Measurements from ENCODE around the gene CHPF2.

CHPF2 gene

GRCh38 chr7:151252561-151252835, 20.2 kb downstream of the CHPF2 start:
- Histone ChIP-seq H4K20me1 (ENCODE audit: insufficient read depth, low read length) (no peaks in the 10 kb centered on the region), H3K27ac (ENCODE audit: low read length) (no peak overlapping the region), H3K9me3 (ENCODE audit: insufficient read depth, low read length) (no peaks in the 10 kb centered on the region), H3K4me3 (ENCODE audit: low read length) (no peak overlapping the region), H3K36me3 (replicated peaks; ENCODE audit: low read depth, low read length) (no peaks in the 10 kb centered on the region), H3K27me3 (ENCODE audit: low read depth, low read length) (peaks cover 50% of the 10 kb centered on the region), H3K79me2 (ENCODE audit: low read length) (no peaks in the 10 kb centered on the region), H2AFZ (ENCODE audit: low read depth, low read length) (no peak overlapping the region), H3K4me1 (ENCODE audit: low read length) (no peaks in the 10 kb centered on the region), H3K4me2 (ENCODE audit: low read length) (no peak overlapping the region), H3K9ac (ENCODE audit: low read length) (no peak overlapping the region)
- no peak for TF ChIP-seq EZH2phosphoT487 (IDR thresholded peaks at IDR 0.05; ENCODE audit: low read depth)
- TF ChIP-seq, protein P1, sequence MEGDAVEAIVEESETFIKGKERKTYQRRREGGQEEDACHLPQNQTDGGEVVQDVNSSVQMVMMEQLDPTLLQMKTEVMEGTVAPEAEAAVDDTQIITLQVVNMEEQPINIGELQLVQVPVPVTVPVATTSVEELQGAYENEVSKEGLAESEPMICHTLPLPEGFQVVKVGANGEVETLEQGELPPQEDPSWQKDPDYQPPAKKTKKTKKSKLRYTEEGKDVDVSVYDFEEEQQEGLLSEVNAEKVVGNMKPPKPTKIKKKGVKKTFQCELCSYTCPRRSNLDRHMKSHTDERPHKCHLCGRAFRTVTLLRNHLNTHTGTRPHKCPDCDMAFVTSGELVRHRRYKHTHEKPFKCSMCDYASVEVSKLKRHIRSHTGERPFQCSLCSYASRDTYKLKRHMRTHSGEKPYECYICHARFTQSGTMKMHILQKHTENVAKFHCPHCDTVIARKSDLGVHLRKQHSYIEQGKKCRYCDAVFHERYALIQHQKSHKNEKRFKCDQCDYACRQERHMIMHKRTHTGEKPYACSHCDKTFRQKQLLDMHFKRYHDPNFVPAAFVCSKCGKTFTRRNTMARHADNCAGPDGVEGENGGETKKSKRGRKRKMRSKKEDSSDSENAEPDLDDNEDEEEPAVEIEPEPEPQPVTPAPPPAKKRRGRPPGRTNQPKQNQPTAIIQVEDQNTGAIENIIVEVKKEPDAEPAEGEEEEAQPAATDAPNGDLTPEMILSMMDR (IDR thresholded peaks at IDR 0.05; ENCODE audit: low read depth, low read length), result no peak

GRCh38 chr7:151252961-151253711, 20.9 kb downstream of the CHPF2 start:
- no peak overlapping the region for H3K27ac ChIP-seq (ENCODE audit: low read length)

DNA sequence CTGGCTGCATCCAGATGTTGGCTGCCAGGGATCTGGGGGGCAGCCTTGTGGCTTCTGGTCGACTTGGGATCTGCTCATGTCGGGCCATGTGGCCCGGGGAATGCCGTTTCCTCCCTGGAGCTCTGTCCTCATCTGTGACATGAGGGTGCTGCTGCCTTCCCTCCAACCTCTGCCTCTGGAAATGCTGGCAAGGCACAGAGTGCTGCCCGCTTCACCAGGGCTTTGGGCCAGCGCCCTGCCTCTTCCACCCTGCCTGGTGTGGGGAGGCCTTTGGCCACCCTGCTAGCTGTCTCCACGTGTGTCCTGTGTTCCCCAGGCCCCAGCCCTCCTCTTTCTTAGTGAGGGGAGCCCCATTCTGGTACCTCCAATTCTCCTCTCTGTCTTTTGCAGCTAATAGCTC, 22.0 kb downstream of the CHPF2 start:
- H3K4me2 ChIP-seq (ENCODE audit: low read length), result no peak overlapping the region
- no peaks in the 10 kb centered on the region for H4K20me1 ChIP-seq (ENCODE audit: insufficient read depth, low read length)
- H3K4me3 ChIP-seq (ENCODE audit: low read length), result no peak overlapping the region
- H3K36me3 ChIP-seq (replicated peaks; ENCODE audit: low read depth, low read length), result no peaks in the 10 kb centered on the region
- H3K27me3 ChIP-seq (ENCODE audit: low read depth, low read length), result peaks cover 51% of the 10 kb centered on the region
- no peaks in the 10 kb centered on the region for H3K9me3 ChIP-seq (ENCODE audit: insufficient read depth, low read length)
- no peak overlapping the region for H3K27ac ChIP-seq (ENCODE audit: low read length)
- no peak overlapping the region for H2AFZ ChIP-seq (ENCODE audit: low read depth, low read length)
- TF ChIP-seq EZH2phosphoT487 (IDR thresholded peaks at IDR 0.05; ENCODE audit: low read depth), result no peak
- TF ChIP-seq, protein P1 (IDR thresholded peaks at IDR 0.05; ENCODE audit: low read depth, low read length), result no peak
- no peaks in the 10 kb centered on the region for H3K4me1 ChIP-seq (ENCODE audit: low read length)
- H3K9ac ChIP-seq (ENCODE audit: low read length), result no peak overlapping the region
- no peaks in the 10 kb centered on the region for H3K79me2 ChIP-seq (ENCODE audit: low read length)

More at GRCh38 chr7:151252961-151253711, 20.9 kb downstream of the CHPF2 start:
- Histone ChIP-seq H3K9me3 (ENCODE audit: insufficient read depth, low read length) (no peaks in the 10 kb centered on the region), H3K79me2 (ENCODE audit: low read length) (no peaks in the 10 kb centered on the region), H3K9ac (ENCODE audit: low read length) (no peak overlapping the region), H3K4me2 (ENCODE audit: low read length) (no peak overlapping the region), H2AFZ (ENCODE audit: low read depth, low read length) (no peak overlapping the region), H3K4me1 (ENCODE audit: low read length) (no peaks in the 10 kb centered on the region), H3K4me3 (ENCODE audit: low read length) (no peak overlapping the region), H3K36me3 (replicated peaks; ENCODE audit: low read depth, low read length) (no peaks in the 10 kb centered on the region), H3K27me3 (ENCODE audit: low read depth, low read length) (peaks cover 49% of the 10 kb centered on the region), H4K20me1 (ENCODE audit: insufficient read depth, low read length) (no peaks in the 10 kb centered on the region)
- TF ChIP-seq EZH2phosphoT487 (IDR thresholded peaks at IDR 0.05; ENCODE audit: low read depth), result no peak

- Histone ChIP-seq H3K4me1 (ENCODE audit: low read length) (no peaks in the 10 kb centered on the region), H3K9me3 (ENCODE audit: insufficient read depth, low read length) (no peaks in the 10 kb centered on the region), H3K79me2 (ENCODE audit: low read length) (no peaks in the 10 kb centered on the region), H3K27me3 (ENCODE audit: low read depth, low read length) (peaks cover 52% of the 10 kb centered on the region), H4K20me1 (ENCODE audit: insufficient read depth, low read length) (no peaks in the 10 kb centered on the region), H2AFZ (ENCODE audit: low read depth, low read length) (no peak overlapping the region), H3K4me3 (ENCODE audit: low read length) (no peak overlapping the region), H3K27ac (ENCODE audit: low read length) (no peak overlapping the region), H3K36me3 (replicated peaks; ENCODE audit: low read depth, low read length) (no peaks in the 10 kb centered on the region), H3K4me2 (ENCODE audit: low read length) (no peak overlapping the region), H3K9ac (ENCODE audit: low read length) (no peak overlapping the region)
- TF ChIP-seq, protein P1 (IDR thresholded peaks at IDR 0.05; ENCODE audit: low read depth, low read length), result no peak
- no peak for TF ChIP-seq EZH2phosphoT487 (IDR thresholded peaks at IDR 0.05; ENCODE audit: low read depth)
Observed at GRCh38 chr7:151254851-151255250, 22.6 kb downstream of the CHPF2 start.

Data from OCI-LY3 (cell line).